SK-N-SH treated with all-trans-retinoic acid at 6 μM for 48 hours (cell line): ENCODE measurements around the gene ME3.

Experiments used
- ARNTL ChIP-seq: fragments of 450-650 bp; formaldehyde crosslinking; IDR thresholded peaks from 2 replicates; pipeline ENCODE4 v1.5.0; 2020; ENCODE audit warnings: low read depth, mild to moderate bottlenecking, moderate library complexity, borderline replicate concordance
- CSDC2 ChIP-seq: fragments of 250-450 bp; sonication (Bioruptor Pico); IDR thresholded peaks from 2 replicates; pipeline ENCODE4 v1.5.0; 2020; ENCODE audit warnings: mild to moderate bottlenecking, moderate library complexity
- OSR1 ChIP-seq: fragments of 250-450 bp; sonication (Bioruptor Pico); IDR thresholded peaks from 2 replicates; pipeline ENCODE4 v1.8.0; 2022; ENCODE audit warnings: moderate library complexity, mild to moderate bottlenecking, inconsistent platforms
- TOX ChIP-seq: fragments of 250-450 bp; sonication (Bioruptor Pico); IDR thresholded peaks from 2 replicates; pipeline ENCODE4 v1.8.0; 2021; ENCODE audit warnings: mild to moderate bottlenecking, moderate library complexity, borderline replicate concordance
- ZNF8 ChIP-seq: fragments of 450-650 bp; formaldehyde crosslinking; IDR thresholded peaks from 2 replicates; pipeline ENCODE4 v1.5.0; 2020; ENCODE audit warnings: mild to moderate bottlenecking, moderate library complexity

DNA sequence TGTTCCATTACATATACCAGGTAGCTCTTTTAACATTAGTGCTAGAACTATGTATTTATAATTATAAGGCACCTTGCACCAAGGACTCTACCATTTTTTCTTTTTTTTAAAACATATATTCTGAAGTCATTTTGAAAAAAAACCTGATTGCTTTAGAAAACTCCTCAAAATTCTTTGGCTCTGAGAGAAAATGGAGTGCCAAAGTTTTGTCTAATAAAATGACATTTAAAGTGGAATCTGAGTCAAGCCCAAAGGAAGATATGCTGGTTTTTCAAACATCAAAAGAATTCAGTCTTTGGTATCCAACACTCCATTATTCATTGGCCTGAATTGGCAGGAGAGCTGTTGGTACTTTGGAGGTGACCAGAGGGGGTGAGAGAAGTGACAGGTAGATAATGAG, 116.5 kb downstream of the ME3 start:
- TF ChIP-seq ARNTL (CRISPR knock-in tag) (no peak), TOX (CRISPR knock-in tag) (no peak), ZNF8 (no peak), CSDC2 (no peak), OSR1 (CRISPR knock-in tag) (no peak)
